ENCODE data around the gene OR52N5.

OR52N5 gene

DNA sequence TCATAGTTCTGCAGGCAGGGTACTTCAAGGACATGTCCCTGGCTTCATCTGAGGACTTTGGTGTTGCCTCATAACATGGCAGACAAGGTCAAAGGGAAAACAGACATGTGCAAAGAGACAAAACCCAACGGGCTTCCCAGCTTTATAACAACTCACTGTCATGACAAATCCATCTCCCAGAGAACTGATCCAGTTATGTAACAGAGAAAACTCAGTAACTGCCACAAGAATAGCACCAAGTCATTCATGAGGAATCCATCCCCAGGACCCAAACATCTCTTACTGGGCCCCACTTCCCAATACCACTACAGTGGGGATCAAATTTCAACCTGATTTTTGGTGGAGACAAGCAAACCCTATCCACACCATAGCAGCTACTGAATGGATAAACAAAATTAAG lies 16.1 kb downstream of the OR52N5 start:
- no peak overlapping the region for H3K9ac ChIP-seq (ENCODE audit: low read depth, low read length)
- H3K27me3 ChIP-seq (ENCODE audit: control insufficient read depth, insufficient read depth, low read length) = no peaks in the 10 kb centered on the region
- no peaks in the 10 kb centered on the region for H3K9me3 ChIP-seq (ENCODE audit: control insufficient read depth, insufficient read depth, low read length)
- H3K4me3 ChIP-seq (ENCODE audit: low read depth, low read length) = no peak overlapping the region
- no peaks in the 10 kb centered on the region for H3K4me1 ChIP-seq (ENCODE audit: control insufficient read depth, insufficient read depth, low read length)
- H3K36me3 ChIP-seq (ENCODE audit: control insufficient read depth, insufficient read depth, low read length) = no peaks in the 10 kb centered on the region

DNA sequence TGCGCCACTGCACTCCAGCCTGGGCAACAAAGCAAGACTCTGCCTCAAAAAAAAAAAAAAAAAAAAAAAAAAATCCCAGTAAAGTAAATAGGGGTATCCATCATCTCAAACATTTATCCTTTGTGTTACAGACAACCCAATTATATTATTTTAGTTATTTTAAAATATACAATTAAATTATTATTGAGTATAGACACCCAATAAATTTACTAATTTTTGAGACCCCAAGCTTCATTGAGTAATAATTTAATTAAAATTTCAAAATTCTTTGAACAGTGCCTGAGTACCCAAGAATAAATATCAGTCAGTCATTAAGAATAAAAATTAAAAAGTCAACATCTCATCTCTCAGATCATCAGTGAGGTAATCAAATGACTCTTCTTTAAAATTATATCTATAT lies 29.2 kb downstream of the OR52N5 start, which contains the start of gene OR52N4:
Gene OR52N4 (plus strand): TSS at position 301 of the 400 bp plus-strand sequence. CDS start 498 bp downstream, outside the sequence.
- no peaks in the 10 kb centered on the region for H3K36me3 ChIP-seq (ENCODE audit: control insufficient read depth, insufficient read depth, low read length)
- no peak within 1 kb of the TSS for H3K4me3 ChIP-seq (ENCODE audit: low read depth, low read length)
- no peak within 1 kb of the TSS for H3K9ac ChIP-seq (ENCODE audit: low read depth, low read length)
- H3K4me1 ChIP-seq (ENCODE audit: control insufficient read depth, insufficient read depth, low read length) = no peaks in the 10 kb centered on the region
- no peaks in the 10 kb centered on the region for H3K9me3 ChIP-seq (ENCODE audit: control insufficient read depth, insufficient read depth, low read length)
- H3K27me3 ChIP-seq (ENCODE audit: control insufficient read depth, insufficient read depth, low read length) = no peaks in the 10 kb centered on the region

DNA sequence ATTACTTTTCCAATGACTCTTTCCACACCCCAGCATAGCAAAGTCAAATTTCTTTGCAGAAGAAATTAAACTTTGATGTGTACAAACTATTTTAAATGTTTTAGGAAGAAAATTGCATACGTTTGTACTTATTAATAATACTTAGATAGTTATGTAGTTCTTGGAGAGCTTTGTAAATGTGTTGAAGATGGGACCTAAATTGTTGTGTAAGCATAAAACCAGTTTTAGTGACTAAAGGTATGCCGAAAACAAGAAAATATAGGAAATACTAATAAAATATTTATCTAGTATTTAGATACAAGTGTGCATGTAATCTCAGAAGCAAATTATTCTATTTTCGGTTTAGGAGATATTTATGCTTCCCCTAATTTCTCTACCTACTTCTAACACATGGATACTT lies 33.3 kb downstream of the OR52N5 start:
- no peaks in the 10 kb centered on the region for H3K9me3 ChIP-seq (ENCODE audit: control insufficient read depth, insufficient read depth, low read length)
- no peaks in the 10 kb centered on the region for H3K36me3 ChIP-seq (ENCODE audit: control insufficient read depth, insufficient read depth, low read length)
- H3K4me3 ChIP-seq (ENCODE audit: low read depth, low read length) = no peak overlapping the region
- no peaks in the 10 kb centered on the region for H3K4me1 ChIP-seq (ENCODE audit: control insufficient read depth, insufficient read depth, low read length)
- H3K27me3 ChIP-seq (ENCODE audit: control insufficient read depth, insufficient read depth, low read length) = no peaks in the 10 kb centered on the region
- no peak overlapping the region for H3K9ac ChIP-seq (ENCODE audit: low read depth, low read length)

DNA sequence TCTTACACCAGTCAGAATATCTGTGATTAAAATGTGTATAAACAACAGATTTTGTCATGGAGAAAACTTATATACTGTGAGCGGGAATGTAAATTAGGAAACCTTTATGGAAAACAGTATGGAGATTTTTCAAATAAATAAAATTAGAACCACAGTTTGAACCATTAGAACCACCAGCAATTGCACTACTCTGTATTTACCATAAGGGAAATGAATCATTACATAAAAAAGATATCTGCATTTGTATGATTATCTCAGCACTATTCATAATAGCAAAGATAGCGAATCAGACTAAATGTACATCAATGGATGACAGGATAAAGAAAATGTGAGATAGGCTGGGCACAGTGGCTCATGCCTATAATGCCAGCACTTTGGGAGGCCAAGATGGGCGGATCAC lies 36.5 kb downstream of the OR52N5 start:
- H3K36me3 ChIP-seq (ENCODE audit: control insufficient read depth, insufficient read depth, low read length) = no peaks in the 10 kb centered on the region
- H3K4me3 ChIP-seq (ENCODE audit: low read depth, low read length) = no peak overlapping the region
- H3K4me1 ChIP-seq (ENCODE audit: control insufficient read depth, insufficient read depth, low read length) = no peaks in the 10 kb centered on the region
- no peaks in the 10 kb centered on the region for H3K9me3 ChIP-seq (ENCODE audit: control insufficient read depth, insufficient read depth, low read length)
- H3K27me3 ChIP-seq (ENCODE audit: control insufficient read depth, insufficient read depth, low read length) = no peaks in the 10 kb centered on the region
- no peak overlapping the region for H3K9ac ChIP-seq (ENCODE audit: low read depth, low read length)

DNA sequence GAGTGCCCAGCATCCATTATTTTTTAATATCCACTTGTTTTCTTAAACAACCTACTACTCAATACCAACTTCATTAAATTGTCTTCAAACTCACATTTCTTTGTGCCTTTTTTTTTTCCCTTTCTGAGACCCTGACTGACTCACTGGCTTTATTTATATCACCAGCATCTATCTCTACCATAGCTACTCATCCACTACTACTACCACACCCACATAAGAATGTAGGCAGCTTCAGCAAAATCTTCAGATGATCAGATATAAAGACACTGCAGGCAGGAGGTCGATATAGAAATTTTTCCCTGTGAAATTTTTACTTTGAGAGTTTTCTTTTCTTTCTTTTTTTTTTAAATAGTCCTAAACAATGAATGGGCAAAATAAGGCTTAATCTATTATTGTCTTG lies 44.7 kb downstream of the OR52N5 start:
- no peaks in the 10 kb centered on the region for H3K27me3 ChIP-seq (ENCODE audit: control insufficient read depth, insufficient read depth, low read length)
- no peaks in the 10 kb centered on the region for H3K9me3 ChIP-seq (ENCODE audit: control insufficient read depth, insufficient read depth, low read length)
- no peak overlapping the region for H3K9ac ChIP-seq (ENCODE audit: low read depth, low read length)
- no peaks in the 10 kb centered on the region for H3K4me1 ChIP-seq (ENCODE audit: control insufficient read depth, insufficient read depth, low read length)
- H3K36me3 ChIP-seq (ENCODE audit: control insufficient read depth, insufficient read depth, low read length) = no peaks in the 10 kb centered on the region
- H3K4me3 ChIP-seq (ENCODE audit: low read depth, low read length) = no peak overlapping the region

DNA sequence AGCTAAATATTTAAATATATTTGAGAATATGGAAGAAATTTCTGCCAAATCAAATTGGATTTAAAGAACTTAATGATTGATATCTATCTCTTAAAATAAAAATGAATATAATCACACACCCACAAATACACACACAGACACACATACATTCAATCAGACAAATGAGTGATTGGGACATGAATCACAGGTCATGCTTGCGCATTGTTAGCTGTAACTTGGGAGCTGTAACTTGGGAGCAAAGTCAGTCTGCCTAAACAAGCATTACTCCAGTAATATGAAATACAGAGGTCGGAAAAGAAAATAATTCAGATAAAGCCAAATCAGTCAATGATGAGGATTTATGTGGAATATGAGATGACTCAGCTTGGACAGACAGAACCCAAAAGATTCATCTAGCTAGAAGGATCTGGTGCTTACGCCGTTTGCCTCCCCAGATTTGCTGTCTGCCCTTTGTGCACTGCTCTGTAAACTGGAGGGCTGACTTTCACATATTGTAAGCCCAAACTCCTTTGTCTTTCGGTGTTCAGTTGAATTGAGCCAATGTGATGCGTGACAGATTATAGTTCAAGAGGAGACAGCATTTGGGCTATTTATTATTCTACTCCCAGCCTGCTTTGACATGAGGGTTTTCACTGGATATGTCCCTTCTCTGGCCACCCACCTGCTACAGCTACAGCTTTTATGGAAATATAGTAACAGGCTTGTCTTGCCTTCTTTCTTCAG lies 45.3 kb downstream of the OR52N5 start:
- Histone ChIP-seq H3K27me3 (ENCODE audit: control insufficient read depth, insufficient read depth, low read length) (no peaks in the 10 kb centered on the region), H3K9me3 (ENCODE audit: control insufficient read depth, insufficient read depth, low read length) (no peaks in the 10 kb centered on the region), H3K36me3 (ENCODE audit: control insufficient read depth, insufficient read depth, low read length) (no peaks in the 10 kb centered on the region), H3K9ac (ENCODE audit: low read depth, low read length) (no peak overlapping the region), H3K4me3 (ENCODE audit: low read depth, low read length) (no peak overlapping the region), H3K4me1 (ENCODE audit: control insufficient read depth, insufficient read depth, low read length) (no peaks in the 10 kb centered on the region)

DNA sequence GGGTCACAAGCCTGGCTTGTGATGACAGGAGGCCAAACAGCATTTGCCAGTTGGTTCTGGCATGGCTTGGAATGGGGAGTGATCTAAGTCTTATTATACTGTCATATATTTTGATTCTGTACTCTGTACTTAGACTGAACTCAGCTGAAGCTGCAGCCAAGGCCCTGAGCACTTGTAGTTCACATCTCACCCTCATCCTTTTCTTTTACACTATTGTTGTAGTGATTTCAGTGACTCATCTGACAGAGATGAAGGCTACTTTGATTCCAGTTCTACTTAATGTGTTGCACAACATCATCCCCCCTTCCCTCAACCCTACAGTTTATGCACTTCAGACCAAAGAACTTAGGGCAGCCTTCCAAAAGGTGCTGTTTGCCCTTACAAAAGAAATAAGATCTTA lies 46.1 kb downstream of the OR52N5 start:
- no peaks in the 10 kb centered on the region for H3K36me3 ChIP-seq (ENCODE audit: control insufficient read depth, insufficient read depth, low read length)
- H3K9ac ChIP-seq (ENCODE audit: low read depth, low read length) = no peak overlapping the region
- no peaks in the 10 kb centered on the region for H3K4me1 ChIP-seq (ENCODE audit: control insufficient read depth, insufficient read depth, low read length)
- H3K9me3 ChIP-seq (ENCODE audit: control insufficient read depth, insufficient read depth, low read length) = no peaks in the 10 kb centered on the region
- H3K27me3 ChIP-seq (ENCODE audit: control insufficient read depth, insufficient read depth, low read length) = no peaks in the 10 kb centered on the region
- no peak overlapping the region for H3K4me3 ChIP-seq (ENCODE audit: low read depth, low read length)

DNA sequence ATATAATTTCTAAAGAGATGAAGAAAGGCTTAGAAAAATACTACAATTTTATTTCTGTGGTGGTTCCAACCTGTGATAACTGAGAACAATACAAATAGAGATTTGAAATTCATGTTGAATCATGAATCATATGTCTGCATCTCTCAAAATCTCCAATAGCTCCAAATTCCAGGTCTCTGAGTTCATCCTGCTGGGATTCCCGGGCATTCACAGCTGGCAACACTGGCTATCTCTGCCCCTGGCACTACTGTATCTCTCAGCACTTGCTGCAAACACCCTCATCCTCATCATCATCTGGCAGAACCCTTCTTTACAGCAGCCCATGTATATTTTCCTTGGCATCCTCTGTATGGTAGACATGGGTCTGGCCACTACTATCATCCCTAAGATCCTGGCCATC lies 46.8 kb downstream of the OR52N5 start, which contains the start of gene OR56B1:
Gene OR56B1 (plus strand): TSS at position 53 of the 400 bp plus-strand sequence. CDS start 69 bp downstream, at position 122.
- no peaks in the 10 kb centered on the region for H3K4me1 ChIP-seq (ENCODE audit: control insufficient read depth, insufficient read depth, low read length)
- H3K9me3 ChIP-seq (ENCODE audit: control insufficient read depth, insufficient read depth, low read length) = no peaks in the 10 kb centered on the region
- H3K36me3 ChIP-seq (ENCODE audit: control insufficient read depth, insufficient read depth, low read length) = no peaks in the 10 kb centered on the region
- H3K4me3 ChIP-seq (ENCODE audit: low read depth, low read length) = no peak within 1 kb of the TSS
- H3K9ac ChIP-seq (ENCODE audit: low read depth, low read length) = no peak within 1 kb of the TSS
- H3K27me3 ChIP-seq (ENCODE audit: control insufficient read depth, insufficient read depth, low read length) = no peaks in the 10 kb centered on the region

DNA sequence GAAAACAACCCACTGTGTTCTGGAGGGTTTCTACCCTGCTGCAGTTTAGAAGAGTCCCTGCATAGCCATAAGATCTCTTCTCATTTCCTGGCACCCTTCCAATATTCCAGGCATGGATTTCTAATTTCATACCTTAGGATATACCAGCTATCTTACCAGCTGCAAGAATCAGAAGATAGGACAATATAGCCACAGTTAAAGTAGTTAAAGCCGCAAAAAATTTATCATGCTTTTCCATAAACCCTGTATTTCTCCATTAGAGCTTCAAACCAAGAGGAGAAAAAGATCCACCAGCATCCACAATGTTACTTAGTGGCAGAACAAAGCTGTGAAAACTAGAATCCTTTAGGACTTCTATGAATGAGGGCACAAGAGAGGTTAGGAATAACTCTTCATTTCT lies 55.5 kb downstream of the OR52N5 start:
- Histone ChIP-seq H3K9ac (ENCODE audit: low read depth, low read length) (no peak overlapping the region), H3K4me1 (ENCODE audit: control insufficient read depth, insufficient read depth, low read length) (no peaks in the 10 kb centered on the region), H3K36me3 (ENCODE audit: control insufficient read depth, insufficient read depth, low read length) (no peaks in the 10 kb centered on the region), H3K9me3 (ENCODE audit: control insufficient read depth, insufficient read depth, low read length) (no peaks in the 10 kb centered on the region), H3K4me3 (ENCODE audit: low read depth, low read length) (no peak overlapping the region), H3K27me3 (ENCODE audit: control insufficient read depth, insufficient read depth, low read length) (no peaks in the 10 kb centered on the region)

DNA sequence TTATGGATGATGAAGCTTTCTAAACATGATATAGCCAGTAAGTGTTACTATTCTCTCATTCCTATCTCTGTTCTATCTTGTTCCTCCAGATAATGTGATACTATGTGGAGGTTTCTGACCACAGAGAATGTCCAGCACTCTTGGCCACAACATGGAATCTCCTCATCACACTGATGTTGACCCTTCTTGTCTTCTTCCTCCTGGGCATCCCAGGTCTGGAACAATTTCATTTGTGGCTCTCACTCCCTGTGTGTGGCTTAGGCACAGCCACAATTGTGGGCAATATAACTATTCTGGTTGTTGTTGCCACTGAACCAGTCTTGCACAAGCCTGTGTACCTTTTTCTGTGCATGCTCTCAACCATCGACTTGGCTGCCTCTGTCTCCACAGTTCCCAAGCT lies 56.8 kb downstream of the OR52N5 start:
- no peaks in the 10 kb centered on the region for H3K27me3 ChIP-seq (ENCODE audit: control insufficient read depth, insufficient read depth, low read length)
- no peaks in the 10 kb centered on the region for H3K4me1 ChIP-seq (ENCODE audit: control insufficient read depth, insufficient read depth, low read length)

More for the DNA sequence above, 56.8 kb downstream of the OR52N5 start:
- H3K9ac ChIP-seq (ENCODE audit: low read depth, low read length) = no peak overlapping the region
- H3K4me3 ChIP-seq (ENCODE audit: low read depth, low read length) = no peak overlapping the region
- no peaks in the 10 kb centered on the region for H3K9me3 ChIP-seq (ENCODE audit: control insufficient read depth, insufficient read depth, low read length)
- H3K36me3 ChIP-seq (ENCODE audit: control insufficient read depth, insufficient read depth, low read length) = no peaks in the 10 kb centered on the region
